ENCODE results near the gene SUSD2.

DNA sequence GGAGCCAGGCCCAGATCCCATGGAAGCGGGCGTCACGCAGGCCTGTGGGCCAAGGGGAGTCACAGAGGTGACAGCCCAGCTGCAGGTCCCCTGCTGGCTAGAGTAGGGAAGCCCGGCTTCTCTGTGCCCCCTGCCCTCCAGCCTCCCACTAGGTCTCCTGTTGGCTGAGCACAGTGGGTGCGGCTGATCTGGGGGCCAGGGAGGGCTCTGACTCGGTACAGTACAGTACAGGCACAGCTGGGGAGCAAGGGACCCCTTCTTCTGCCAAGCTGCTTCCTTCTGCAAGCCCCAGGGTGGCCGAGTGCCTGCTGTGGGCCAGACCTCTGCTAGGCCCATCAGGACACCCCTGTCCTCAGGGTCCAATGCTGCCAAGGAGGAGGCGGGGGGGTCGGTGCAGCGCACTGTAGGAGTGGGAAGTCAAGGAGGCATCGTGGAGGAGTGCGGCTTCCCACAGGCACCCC lies 10.1 kb downstream of the SUSD2 start:
- TF ChIP-seq CTCF (IDR thresholded peaks at IDR 0.05; ENCODE audit: poor library complexity) (no peak), EZH2 (IDR thresholded peaks at IDR 0.05; ENCODE audit: borderline replicate concordance) (no peak), EZH2phosphoT487 (IDR thresholded peaks at IDR 0.05; ENCODE audit: low read depth, severe bottlenecking, unreplicated experiment) (no peak)
